Spinal cord (tissue), 10 donors: ENCODE results near the gene SLC37A3. TPM values are rescaled to one million over a fixed set of nuclear protein-coding genes. Genes with fewer than 3 reads are reported as not detected.

Experiments used
- DNase-seq, 6 donors: peaks; one replicate each; pipeline versions ENCODE4 v3.0.0 to v3.0.0-alpha.2; 2013 to 2015; ENCODE audit warnings: low spot score in 6 of 6, low read depth in 4 of 6
- H3K27ac ChIP-seq: one replicate; pipeline ENCODE4 v1.5.1; 2013; ENCODE audit warnings: low read depth, low read length, control low read depth
- H3K27me3 ChIP-seq: one replicate; pipeline ENCODE4 v1.6.1; 2013; ENCODE audit warnings: low read length; ENCODE audit not compliant: control insufficient read depth, insufficient read depth
- H3K36me3 ChIP-seq: one replicate; pipeline ENCODE4 v1.6.1; 2013; ENCODE audit warnings: low read length; ENCODE audit not compliant: control insufficient read depth, insufficient read depth
- H3K4me1 ChIP-seq: one replicate; pipeline ENCODE4 v1.6.1; 2013; ENCODE audit warnings: low read length; ENCODE audit not compliant: control insufficient read depth, insufficient read depth
- H3K4me3 ChIP-seq: one replicate; pipeline ENCODE4 v1.5.1; 2013; ENCODE audit warnings: low read depth, low read length, control low read depth
- H3K9me3 ChIP-seq: one replicate; pipeline ENCODE4 v1.6.1; 2013; ENCODE audit warnings: low read length; ENCODE audit not compliant: control insufficient read depth, insufficient read depth
- WGBS: methylation state at CpG from one replicate; pipeline ENCODE4 v1.1.5; 2013; ENCODE audit warnings: missing lambda C conversion rate; ENCODE audit not compliant: insufficient coverage; 5-methylcytosine and 5-hydroxymethylcytosine counted together
- long read RNA-seq, 4 donors: transcript quantifications; one replicate each; lab custom pipeline, GENCODE V29; 2026
- polyA plus RNA-seq, 2 donors: library from polyadenylated mRNA; unstranded; fragments of 120-200 nt; gene quantifications; one replicate each; pipeline ENCODE4 v1.2.1, GENCODE V29; 2013; ENCODE audit not compliant: insufficient read length in 2 of 2
- total RNA-seq, 2 donors: library from RNA; depleted of rRNA in 1 of 2; stranded (reverse); fragments of 120-200 nt in 1 of 2; fragments of >200 nt in 1 of 2; gene quantifications; one replicate each; pipeline versions ENCODE4 v1.2.3 to v1.2.4, GENCODE V29; 2013 to 2014
- donor health status: healthy.

The SLC37A3 gene, protein sequence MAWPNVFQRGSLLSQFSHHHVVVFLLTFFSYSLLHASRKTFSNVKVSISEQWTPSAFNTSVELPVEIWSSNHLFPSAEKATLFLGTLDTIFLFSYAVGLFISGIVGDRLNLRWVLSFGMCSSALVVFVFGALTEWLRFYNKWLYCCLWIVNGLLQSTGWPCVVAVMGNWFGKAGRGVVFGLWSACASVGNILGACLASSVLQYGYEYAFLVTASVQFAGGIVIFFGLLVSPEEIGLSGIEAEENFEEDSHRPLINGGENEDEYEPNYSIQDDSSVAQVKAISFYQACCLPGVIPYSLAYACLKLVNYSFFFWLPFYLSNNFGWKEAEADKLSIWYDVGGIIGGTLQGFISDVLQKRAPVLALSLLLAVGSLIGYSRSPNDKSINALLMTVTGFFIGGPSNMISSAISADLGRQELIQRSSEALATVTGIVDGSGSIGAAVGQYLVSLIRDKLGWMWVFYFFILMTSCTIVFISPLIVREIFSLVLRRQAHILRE
- total RNA-seq (10 to 100 TPM; 48.8 to 75.9 TPM), polyA plus RNA-seq (10 to 100 TPM; 43.7 to 53.6 TPM)
- long read RNA-seq, donor 1, transcript SLC37A3-201 (15 exons, 3,349 nt): major isoform, 7 of 10 reads
- long read RNA-seq, donor 1, partial matches to known transcripts: 0 of 10 reads
- long read RNA-seq, donor 1, other reads (novel, unspliced or antisense): 0 of 10 reads
- long read RNA-seq, donor 2, partial matches to known transcripts: 0 of 1 reads
- long read RNA-seq, donor 2, other reads (novel, unspliced or antisense): 0 of 1 reads
- long read RNA-seq, donor 3, partial matches to known transcripts: 0 of 5 reads
- long read RNA-seq, donor 3, other reads (novel, unspliced or antisense): 0 of 5 reads
- long read RNA-seq, donor 4, transcript SLC37A3-201 (15 exons, 3,349 nt): major isoform, 5 of 9 reads
- long read RNA-seq, donor 4, partial matches to known transcripts: 0 of 9 reads
- long read RNA-seq, donor 4, other reads (novel, unspliced or antisense): 0 of 9 reads

DNA sequence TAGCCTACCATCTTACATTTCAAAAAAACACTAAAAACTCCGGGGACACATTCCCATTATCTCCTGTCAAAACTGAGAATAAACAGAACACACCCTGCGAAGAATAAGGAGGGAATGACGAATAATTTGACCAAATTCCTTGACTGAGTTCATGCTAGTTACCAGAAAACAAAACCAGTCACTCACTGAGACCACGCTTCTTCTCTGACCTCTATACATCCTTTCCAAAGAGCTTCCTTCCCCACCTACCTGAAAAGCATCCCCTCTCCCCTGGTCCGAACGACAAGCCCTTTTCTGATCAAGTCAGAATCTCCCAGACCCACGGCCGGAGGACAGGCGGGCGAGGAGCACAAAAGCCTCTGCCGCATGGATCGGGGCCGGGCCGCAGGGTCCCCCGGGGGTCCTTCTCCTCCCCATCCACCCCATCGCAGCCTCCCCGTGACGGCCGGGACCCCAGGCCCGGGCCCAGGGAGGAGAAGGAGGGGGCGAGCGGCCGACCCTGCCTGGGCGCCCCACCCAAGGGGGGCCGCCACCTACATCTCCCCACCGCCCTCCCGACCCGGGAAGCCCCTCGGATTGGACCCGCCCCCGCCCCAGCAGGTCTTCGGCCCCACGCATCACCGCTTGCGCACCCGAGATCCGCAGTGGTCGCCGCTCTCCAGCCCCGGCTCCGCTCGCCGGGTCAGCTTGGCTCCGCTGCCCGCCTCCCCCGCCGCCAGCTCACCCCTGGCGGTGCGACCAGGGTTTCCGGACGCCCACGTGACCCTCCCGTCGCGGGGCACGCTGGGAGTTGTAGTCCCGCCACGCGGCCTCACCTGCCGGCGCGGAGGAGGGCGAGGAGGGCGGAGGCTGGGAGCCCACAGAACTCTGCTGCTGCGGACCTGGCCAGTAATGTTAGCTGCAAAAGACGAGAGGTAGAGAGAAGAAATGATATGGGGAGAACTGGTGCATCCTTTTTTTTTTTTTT is at the start of gene SLC37A3:
Gene SLC37A3, minus strand, starts transcription at position 747 of the 967 bp plus-strand sequence. CDS start 16,004 bp downstream, outside the sequence.
- Histone ChIP-seq H3K27me3 (peaks cover 2% of the 10 kb centered on the region), H3K27ac (peak within 1 kb of the TSS; percentile 22), H3K36me3 (peaks cover 4% of the 10 kb centered on the region), H3K4me1 (peaks cover 7% of the 10 kb centered on the region), H3K4me3 (peak within 1 kb of the TSS; percentile 62), H3K9me3 (no peaks in the 10 kb centered on the region)
- DNase-seq: peak; percentile 31 to 93 (median 70)
- under 1% methylated on average over 65 of the region's 66 CpGs for WGBS

DNA sequence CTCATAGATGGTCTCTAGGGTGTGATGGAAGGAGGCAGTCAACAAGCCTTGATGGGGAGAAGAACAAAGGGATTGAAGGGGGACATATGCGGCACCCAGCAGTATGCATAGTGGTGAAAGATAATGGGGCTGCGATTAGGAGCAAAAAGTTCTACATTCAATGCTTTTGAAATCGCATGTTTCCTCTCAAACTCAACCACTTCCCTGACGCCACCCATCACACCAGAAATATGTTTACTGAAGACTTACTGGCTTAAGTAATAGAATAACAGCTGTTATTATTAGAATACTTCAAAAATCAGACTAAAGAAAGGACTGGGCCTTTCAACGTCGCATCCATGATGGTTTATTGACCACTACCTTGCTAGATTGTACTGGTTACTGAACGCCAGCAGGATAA is 49.5 kb upstream of the SLC37A3 start:
- H3K27me3 ChIP-seq: no peaks in the 10 kb centered on the region
- no peak for DNase-seq
- H3K36me3 ChIP-seq: peaks cover 5% of the 10 kb centered on the region
- no peaks in the 10 kb centered on the region for H3K4me1 ChIP-seq
- no peaks in the 10 kb centered on the region for H3K9me3 ChIP-seq
- H3K27ac ChIP-seq: no peak overlapping the region
- no CpG with 5 or more reads among the region's 7 CpGs for WGBS
- H3K4me3 ChIP-seq: no peak overlapping the region

DNA sequence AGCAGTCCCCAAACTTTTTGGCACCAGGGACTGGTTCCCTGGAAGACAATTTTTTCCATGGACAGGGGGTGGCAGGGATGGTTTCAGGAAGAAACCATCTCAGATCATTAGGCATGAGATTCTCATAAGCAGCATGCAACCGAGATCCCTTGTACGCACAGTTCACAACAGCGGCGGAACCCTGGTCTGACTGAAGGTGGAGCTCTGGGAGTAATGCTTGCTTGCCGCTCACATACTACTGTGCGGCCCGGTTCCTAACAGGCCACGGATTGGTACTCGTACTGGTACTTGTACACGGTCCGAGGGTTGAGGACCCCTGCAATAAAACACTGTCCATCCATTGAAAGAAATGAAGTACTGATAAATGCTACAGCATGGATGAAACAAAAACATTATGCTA is 48.1 kb upstream of the SLC37A3 start:
- Histone ChIP-seq H3K27ac (no peak overlapping the region), H3K4me1 (no peaks in the 10 kb centered on the region), H3K27me3 (no peaks in the 10 kb centered on the region), H3K4me3 (no peak overlapping the region), H3K36me3 (no peaks in the 10 kb centered on the region), H3K9me3 (no peaks in the 10 kb centered on the region)
- DNase-seq: no peak
- WGBS: 88% methylated on average over 6 of the region's 11 CpGs

DNA sequence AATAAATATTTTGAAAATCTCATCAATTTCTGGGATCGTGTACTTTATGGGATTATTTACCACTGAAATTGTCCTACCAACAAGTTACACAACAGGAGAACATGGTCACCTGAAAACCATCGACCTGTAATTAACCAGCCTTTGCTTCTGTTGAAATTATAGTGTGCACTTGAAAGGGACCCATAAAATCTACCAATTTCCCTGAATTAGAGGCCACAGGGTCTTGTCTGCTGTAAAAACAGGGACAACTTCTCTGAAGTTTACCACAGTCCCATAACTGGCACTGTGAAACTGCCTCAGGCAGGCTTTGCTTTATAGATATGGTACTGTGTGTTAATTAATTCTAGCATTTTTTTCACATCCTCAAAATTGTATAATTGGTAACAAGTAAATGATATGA is 43.2 kb upstream of the SLC37A3 start:
- no CpG with 5 or more reads among the region's 2 CpGs for WGBS
- Histone ChIP-seq H3K9me3 (no peaks in the 10 kb centered on the region), H3K4me1 (no peaks in the 10 kb centered on the region), H3K4me3 (no peak overlapping the region), H3K27me3 (no peaks in the 10 kb centered on the region), H3K36me3 (no peaks in the 10 kb centered on the region), H3K27ac (no peak overlapping the region)
- DNase-seq: no peak

DNA sequence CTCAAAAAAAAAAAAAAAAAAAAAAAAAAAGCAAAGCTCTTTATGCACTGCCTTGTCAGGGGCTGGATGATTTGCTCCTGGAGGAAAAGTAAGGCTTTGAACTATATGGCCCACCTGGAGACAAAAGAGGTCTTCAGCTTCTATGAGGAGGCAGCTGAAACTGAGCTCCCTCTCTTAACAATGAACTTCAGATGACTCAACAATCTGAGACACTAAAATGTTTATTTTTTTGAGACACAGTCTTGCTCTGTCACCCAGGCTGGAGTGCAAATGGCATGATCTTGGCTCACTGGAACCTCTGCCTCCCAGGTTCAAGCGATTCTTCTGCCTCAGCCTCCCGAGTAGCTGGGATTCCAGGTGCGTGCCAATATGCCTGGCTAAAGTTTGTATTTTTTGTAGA is 42.3 kb upstream of the SLC37A3 start:
- WGBS: 94% methylated on average over 3 of the region's 3 CpGs
- H3K36me3 ChIP-seq: no peaks in the 10 kb centered on the region

GRCh38 chr7:140439359-140439758 is 41.0 kb upstream of the SLC37A3 start:
- WGBS: 93% methylated on average over 2 of the region's 3 CpGs
- H3K27ac ChIP-seq: no peak overlapping the region
- no peaks in the 10 kb centered on the region for H3K36me3 ChIP-seq
- no peak overlapping the region for H3K4me3 ChIP-seq
- no peak for DNase-seq
- H3K4me1 ChIP-seq: no peaks in the 10 kb centered on the region
- peaks cover 2% of the 10 kb centered on the region for H3K27me3 ChIP-seq
- H3K9me3 ChIP-seq: no peaks in the 10 kb centered on the region

More for the DNA sequence above, 42.3 kb upstream of the SLC37A3 start:
- no peak for DNase-seq
- Histone ChIP-seq H3K27ac (no peak overlapping the region), H3K4me1 (no peaks in the 10 kb centered on the region), H3K9me3 (no peaks in the 10 kb centered on the region), H3K27me3 (no peaks in the 10 kb centered on the region), H3K4me3 (no peak overlapping the region)

GRCh38 chr7:140435252-140435895 is 37.0 kb upstream of the SLC37A3 start:
- 47% methylated on average over 47 of the region's 51 CpGs for WGBS

DNA sequence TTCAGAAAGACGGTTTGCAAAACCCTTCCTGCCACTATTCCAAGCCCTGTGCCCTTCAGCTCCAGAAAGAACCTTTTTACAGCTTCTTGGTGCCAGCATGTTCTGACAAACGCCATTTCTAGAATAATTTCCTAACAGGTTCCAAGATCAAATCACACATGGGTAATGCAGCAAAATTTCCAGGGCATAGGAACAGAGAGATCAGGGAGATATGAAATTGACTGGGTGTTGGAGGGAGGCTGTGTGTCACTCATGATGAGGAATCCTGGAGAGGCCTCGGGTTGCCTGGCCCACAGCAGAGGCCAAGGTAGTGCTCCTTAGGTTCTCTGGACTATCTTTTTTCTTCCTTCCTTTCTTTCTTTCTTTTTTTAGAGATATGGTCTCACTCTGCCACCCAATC is 35.1 kb upstream of the SLC37A3 start:
- 80% methylated on average over 1 of the region's 3 CpGs for WGBS
- Histone ChIP-seq H3K4me3 (no peak overlapping the region), H3K27ac (no peak overlapping the region), H3K36me3 (no peaks in the 10 kb centered on the region), H3K27me3 (peaks cover 2% of the 10 kb centered on the region), H3K4me1 (no peaks in the 10 kb centered on the region), H3K9me3 (no peaks in the 10 kb centered on the region)
- DNase-seq: no peak

More at GRCh38 chr7:140435252-140435895, 37.0 kb upstream of the SLC37A3 start:
- peaks cover 2% of the 10 kb centered on the region for H3K27me3 ChIP-seq
- no peak overlapping the region for H3K27ac ChIP-seq
- no peaks in the 10 kb centered on the region for H3K9me3 ChIP-seq
- DNase-seq: peak in 1 of 6 donors; percentile 8
- H3K36me3 ChIP-seq: no peaks in the 10 kb centered on the region
- no peak overlapping the region for H3K4me3 ChIP-seq
- no peaks in the 10 kb centered on the region for H3K4me1 ChIP-seq
